ENCODE measurements around the gene ACSM2A.
"Not testable (repeated sequence)": the region's sequence is repeated elsewhere in the genome, so short reads cannot be mapped to it uniquely, and the experiment has no call there.

Gene ACSM2A

DNA sequence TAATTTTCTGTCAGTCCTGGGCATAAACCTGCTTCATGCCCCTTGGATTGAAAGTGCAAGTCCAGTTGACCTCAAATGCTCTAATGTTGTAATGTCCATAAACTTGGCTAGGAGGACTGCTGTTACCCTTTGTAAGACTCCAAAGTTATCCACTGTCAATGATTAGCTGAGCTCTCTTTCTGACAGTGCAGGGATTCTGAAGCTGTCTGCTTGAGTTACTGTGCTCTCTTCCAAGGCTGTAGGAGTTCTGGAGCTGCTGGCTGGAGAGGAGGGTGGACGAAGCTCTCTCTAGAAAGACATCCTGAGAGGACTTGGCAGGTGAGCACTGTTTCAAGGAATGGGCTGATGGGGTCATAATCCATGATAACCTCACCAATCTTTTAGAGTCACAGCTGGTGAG, at the start of gene ACSM2A:
Gene ACSM2A (plus strand): TSS at position 158 of the 400 bp plus-strand sequence. CDS start 8,594 bp downstream, outside the sequence.
- DNase-seq = not testable (repeated sequence)

DNA sequence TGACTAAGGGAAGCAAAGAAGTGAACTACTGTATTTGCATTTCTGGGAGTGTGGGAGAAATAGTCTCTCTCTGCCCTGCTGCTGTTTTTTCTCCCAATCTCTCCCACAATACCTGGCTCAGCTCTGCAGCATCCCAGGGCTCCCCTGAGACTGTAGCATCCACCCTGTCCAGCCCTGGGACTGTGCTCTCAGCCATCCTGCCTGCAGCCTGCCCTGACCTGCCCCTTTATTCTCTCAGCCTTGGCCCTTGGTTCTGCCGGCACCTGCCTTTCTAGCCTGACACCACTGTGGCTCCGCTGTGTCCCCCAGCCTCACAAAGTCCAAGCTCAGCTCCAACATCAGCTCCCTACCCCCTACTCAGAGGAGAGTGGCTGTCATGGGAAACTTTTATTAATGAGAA, 48.7 kb upstream of the ACSM2A start:
- DNase-seq = no peak

DNA sequence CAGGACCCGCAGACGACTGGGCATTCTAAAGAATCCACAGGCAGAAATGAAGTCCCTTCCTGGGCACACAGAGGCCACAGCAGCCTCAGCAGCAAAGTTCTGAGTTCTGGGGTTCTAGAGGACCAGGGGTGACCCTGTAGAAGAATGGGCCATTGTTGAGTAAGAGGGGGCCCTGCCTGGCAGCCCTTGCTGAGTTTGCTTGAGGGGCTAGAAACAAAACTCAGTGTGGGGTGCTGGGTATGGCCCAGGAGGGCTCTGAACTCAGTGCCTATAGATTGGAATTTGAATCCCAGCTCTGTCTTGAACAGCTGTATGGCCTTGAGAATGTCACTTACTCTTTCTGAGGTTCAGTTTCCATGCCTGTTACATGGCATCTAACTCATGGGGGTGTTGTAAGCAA, 46.7 kb upstream of the ACSM2A start, which contains the start of gene PDILT:
Gene PDILT (minus strand): TSS at position 101 of the 400 bp plus-strand sequence. CDS start 5,437 bp downstream, outside the sequence.
- no peak for DNase-seq

GRCh38 chr16:20409398-20410120, 41.8 kb upstream of the ACSM2A start, which contains the start of gene ACSM5:
ACSM5 (plus strand) TSS chr16:20409534; CDS start chr16:20411485, 1,951 bp downstream.
- DNase-seq = peak; percentile 6

DNA sequence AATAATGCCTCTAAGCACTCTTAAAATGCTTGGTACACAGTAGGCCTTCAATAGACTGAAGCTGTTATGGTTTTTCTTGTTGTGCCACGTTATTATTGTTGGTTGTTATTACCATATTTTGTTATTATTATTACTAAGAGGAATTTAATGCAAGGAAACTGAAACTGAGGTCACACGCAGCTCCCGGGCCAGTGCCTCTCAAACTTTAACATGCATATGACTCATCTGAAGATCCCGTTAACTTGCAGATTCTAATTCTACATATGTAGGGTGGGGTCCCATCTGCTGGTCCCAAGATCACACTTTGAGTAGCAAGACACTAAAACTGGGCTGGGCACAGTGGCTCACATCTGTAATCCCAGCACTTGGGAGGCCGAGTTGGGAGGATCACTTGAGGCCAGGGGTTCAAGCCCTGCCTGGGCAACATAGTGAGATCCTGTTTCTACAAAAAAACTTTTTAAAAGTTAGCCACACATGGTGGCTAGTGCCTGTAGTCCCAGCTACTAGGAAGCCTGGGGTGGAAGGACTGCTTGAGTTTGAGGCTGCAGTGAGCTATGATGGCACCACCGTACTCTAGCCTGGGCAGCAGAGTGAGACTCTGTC, 41.1 kb upstream of the ACSM2A start:
- no peak for DNase-seq

DNA sequence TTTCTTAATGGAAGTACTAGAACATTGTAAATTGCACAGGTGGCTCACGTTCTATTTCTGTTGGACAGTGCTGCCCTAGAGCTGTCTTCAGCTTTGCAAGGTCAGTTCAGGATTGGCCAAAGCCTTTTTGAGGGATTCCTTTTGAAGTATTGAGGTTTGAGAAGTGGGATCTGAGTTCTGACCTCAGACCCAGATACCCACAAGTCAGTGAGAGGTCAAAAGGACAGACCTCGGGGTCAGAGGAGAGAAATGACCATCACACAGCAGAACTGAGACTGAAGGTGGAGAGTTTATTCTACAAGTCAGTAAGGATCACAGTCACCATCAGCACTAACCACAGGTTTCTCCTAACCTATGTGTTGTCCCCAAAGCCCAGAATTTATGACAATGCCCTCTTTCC, 40.3 kb upstream of the ACSM2A start:
- DNase-seq = peak; percentile 21

DNA sequence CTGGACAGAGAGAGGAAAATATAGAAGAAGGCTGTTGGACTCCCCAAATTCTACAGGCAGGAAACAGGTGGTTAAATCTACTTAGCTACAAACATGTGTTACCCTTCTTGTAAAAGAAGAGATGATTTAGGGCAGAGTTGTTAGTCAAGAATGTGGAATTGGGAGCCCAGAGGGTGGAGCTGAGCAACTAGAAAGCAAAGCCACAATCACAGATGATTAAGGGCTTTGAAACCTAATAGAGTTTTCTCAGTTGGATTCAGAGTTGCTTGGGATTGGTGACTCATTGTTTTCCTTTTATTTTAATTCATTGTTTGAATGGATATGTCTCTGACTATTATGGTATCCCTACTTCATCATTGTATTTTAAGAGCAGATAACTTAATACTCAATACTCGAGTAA, 35.8 kb upstream of the ACSM2A start:
- DNase-seq = no peak

- not testable (repeated sequence) for DNase-seq
These were observed 32.2 kb upstream of the ACSM2A start for GRCh38 chr16:20419093-20419492.

GRCh38 chr16:20421748-20422147, 29.6 kb upstream of the ACSM2A start:
- DNase-seq = not testable (repeated sequence)

- not testable (repeated sequence) for DNase-seq
These were observed 27.6 kb upstream of the ACSM2A start for GRCh38 chr16:20423772-20424128.

DNA sequence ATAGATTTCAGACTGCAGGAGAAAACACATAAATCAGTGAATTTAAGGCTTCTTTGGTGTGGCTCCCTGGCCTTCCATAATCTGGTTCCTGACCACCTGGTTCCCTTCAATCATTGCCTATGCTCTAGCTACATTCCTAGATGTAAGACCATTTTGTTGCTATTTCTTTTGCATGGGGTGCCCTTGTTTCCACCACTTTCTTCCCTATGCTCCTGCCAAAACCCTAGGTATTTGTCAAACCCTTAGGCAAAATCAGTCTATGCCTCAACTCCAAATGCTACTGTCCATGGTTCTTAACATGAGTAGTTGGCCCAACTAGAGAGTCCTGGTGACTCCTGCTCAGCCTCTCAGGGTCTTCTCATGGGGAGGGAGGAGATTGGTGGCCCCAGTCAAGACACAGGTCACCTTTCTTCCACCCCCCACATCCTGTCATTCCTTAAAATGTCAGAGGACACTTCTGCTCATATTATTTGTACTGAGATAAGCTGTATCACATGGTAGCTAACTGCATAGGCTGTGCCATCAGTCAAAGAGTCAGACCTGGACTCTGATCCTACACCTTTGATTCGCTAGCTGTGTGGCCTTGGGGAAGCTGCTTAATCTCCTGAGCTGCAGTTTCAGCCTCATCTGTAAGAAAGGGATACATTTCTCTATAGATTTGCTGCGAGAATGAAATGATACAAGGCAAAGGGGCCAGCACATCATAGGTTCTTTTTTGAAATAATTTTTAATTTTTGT, 27.0 kb upstream of the ACSM2A start:
- DNase-seq = no peak

DNA sequence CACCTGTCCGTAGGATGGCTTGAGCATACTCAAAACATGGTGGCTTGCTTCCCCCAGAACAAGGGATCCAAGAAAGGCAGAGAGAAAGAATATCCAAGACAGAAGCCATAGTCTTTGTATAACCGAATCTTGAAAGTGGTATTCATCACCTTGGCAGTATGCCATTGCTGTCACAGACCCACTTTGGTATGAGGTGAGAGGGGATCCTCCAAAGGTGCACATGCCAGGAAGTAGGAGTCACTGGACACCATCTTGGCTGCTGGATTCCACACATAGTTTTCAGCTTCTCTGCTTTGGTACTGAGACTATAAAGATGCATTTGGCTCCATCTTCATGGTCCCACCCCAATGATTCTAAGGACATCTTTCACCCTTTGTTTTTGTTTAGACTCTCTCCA, 23.9 kb upstream of the ACSM2A start:
- not testable (repeated sequence) for DNase-seq

DNA sequence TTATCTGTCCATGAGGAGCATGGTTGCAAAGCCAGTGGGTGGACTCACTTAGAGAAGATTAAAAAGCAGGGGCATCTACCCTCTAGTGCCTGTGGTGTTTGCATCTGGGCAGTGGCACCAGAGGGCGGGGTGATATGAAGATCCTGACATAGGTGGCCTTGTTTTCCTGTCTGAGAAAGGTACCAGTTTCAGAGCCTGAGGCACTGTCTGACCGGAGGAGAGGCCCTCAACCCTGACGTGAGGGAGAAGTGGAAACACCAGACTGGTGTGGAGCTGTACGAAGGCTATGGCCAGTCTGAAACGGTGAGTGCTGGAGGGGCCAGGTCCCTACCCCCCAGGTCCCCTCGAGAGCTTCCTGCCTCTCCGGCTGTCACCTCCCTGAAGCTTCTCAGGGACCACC, 21.8 kb upstream of the ACSM2A start:
- DNase-seq = not testable (repeated sequence)

DNA sequence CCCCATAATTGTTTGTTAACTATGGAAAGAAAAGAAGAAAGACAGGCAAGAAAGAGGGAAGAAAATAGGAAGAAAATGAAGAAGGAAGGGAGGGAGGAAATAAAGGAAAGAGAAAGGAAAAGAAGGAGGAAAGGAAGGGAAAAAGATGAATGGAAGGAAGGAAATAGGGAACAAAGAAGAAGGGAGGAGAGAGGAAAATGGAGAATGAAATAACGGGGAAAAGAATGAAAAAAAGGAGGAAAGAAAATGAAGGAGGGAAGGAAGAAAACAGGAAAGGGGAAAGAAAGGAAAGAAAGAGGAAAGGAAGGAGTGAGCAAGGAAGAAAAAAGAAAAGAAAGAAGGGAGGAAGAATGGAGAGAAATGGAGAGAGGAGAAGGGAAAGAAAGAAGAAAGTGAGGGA, 20.8 kb upstream of the ACSM2A start:
- not testable (repeated sequence) for DNase-seq

DNA sequence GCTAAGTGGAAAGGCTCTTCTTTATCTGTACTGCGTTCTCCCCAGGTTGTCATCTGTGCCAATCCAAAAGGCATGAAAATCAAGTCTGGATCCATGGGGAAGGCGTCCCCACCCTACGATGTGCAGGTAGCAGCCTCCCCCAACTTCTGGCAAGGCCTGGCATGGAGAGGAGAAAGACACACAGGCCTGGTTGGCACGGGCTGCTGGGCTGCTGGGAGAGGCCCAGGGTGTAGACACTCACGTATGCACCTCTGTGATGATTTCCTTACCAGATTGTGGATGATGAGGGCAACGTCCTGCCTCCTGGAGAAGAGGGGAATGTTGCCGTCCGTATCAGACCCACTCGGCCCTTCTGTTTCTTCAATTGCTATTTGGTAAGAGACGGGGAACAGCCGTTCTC, 20.4 kb upstream of the ACSM2A start:
- DNase-seq = no peak

- not testable (repeated sequence) for DNase-seq
These were observed 12.4 kb upstream of the ACSM2A start for GRCh38 chr16:20438950-20439349.

DNA sequence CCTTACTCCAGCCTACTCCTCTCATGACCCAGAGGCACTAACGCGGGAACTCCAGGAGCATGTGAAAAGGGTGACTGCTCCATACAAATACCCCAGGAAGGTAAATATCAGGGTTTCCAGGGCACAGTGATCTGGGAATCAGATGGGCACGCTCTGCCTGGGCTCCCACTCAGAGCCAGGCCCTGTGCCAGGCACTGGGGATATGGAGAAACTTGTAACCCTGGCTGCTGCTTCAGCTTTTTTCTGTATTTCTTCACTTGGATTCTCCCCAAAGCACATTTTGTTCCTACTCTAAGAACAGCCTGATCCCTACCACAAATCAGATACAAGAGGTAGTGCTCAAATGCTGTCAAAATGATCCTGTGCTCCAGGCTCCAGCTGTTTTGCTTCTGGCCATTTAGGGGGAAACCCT, 11.5 kb upstream of the ACSM2A start:
- not testable (repeated sequence) for DNase-seq

GRCh38 chr16:20440731-20441130, 10.6 kb upstream of the ACSM2A start:
- DNase-seq = not testable (repeated sequence)

- DNase-seq = no peak
These were observed 10.1 kb upstream of the ACSM2A start for GRCh38 chr16:20441191-20441590.

GRCh38 chr16:20441859-20442258, 9.5 kb upstream of the ACSM2A start:
- DNase-seq = not testable (repeated sequence)

- DNase-seq = not testable (repeated sequence)
These were observed 4.5 kb upstream of the ACSM2A start for GRCh38 chr16:20446652-20447393.

- DNase-seq = not testable (repeated sequence)
These were observed 2.3 kb downstream of the ACSM2A start for GRCh38 chr16:20453633-20454032.

GRCh38 chr16:20459227-20459626, 7.9 kb downstream of the ACSM2A start:
- DNase-seq = not testable (repeated sequence)
